Rectal smooth muscle tissue (tissue), 1 donor: ENCODE results near the gene TRIM40.

Experiments
- H3K27ac ChIP-seq: one replicate; pipeline ENCODE4 v1.7.0; 2013; ENCODE audit warnings: low read depth, low read length, inconsistent platforms
- H3K27me3 ChIP-seq: one replicate; pipeline ENCODE4 v1.7.0; 2013; ENCODE audit warnings: low read length; ENCODE audit not compliant: control insufficient read depth, insufficient read depth
- H3K36me3 ChIP-seq: one replicate; pipeline ENCODE4 v1.7.0; 2013; ENCODE audit warnings: low read length; ENCODE audit not compliant: control insufficient read depth, insufficient read depth
- H3K4me1 ChIP-seq: one replicate; pipeline ENCODE4 v1.7.0; 2013; ENCODE audit warnings: low read length; ENCODE audit not compliant: control insufficient read depth, insufficient read depth
- H3K4me3 ChIP-seq: one replicate; pipeline ENCODE4 v1.7.0; 2013; ENCODE audit warnings: low read length
- H3K9ac ChIP-seq: one replicate; pipeline ENCODE4 v1.7.0; 2013; ENCODE audit warnings: low read length

Gene TRIM40

GRCh38 chr6:30144811-30145210 is 8.9 kb downstream of the TRIM40 start:
- H3K27me3 ChIP-seq = no peaks in the 10 kb centered on the region
- no peak overlapping the region for H3K27ac ChIP-seq
- no peak overlapping the region for H3K4me3 ChIP-seq
- H3K36me3 ChIP-seq = no peaks in the 10 kb centered on the region
- H3K4me1 ChIP-seq = no peaks in the 10 kb centered on the region
- no peak overlapping the region for H3K9ac ChIP-seq

GRCh38 chr6:30145818-30146217 is 9.9 kb downstream of the TRIM40 start:
- no peak overlapping the region for H3K9ac ChIP-seq
- H3K27me3 ChIP-seq = no peaks in the 10 kb centered on the region
- H3K4me1 ChIP-seq = no peaks in the 10 kb centered on the region

DNA sequence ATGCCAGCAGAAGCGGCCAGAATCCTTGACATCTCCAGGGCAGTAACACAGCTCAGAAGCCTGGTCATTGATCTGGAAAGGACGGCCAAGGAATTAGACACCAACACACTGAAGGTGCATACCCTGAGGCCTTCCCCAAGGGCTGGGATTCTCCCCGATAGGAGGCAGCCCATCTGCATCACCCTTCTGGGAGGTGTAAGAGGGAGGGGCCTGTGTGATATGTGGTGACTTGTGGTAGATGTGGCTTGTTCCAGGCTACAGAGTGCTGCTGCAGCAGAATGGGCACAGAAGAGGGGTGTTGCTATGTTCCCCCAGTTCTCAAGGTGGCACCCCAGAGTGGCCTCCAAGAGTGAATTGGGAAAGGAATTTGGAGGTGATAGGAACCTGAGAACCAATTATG is 11.2 kb downstream of the TRIM40 start:
- Histone ChIP-seq H3K36me3 (no peaks in the 10 kb centered on the region), H3K27ac (no peak overlapping the region), H3K4me3 (no peak overlapping the region), H3K9ac (no peak overlapping the region), H3K4me1 (no peaks in the 10 kb centered on the region), H3K27me3 (no peaks in the 10 kb centered on the region)

More at GRCh38 chr6:30145818-30146217, 9.9 kb downstream of the TRIM40 start:
- Histone ChIP-seq H3K4me3 (no peak overlapping the region), H3K36me3 (no peaks in the 10 kb centered on the region), H3K27ac (no peak overlapping the region)

DNA sequence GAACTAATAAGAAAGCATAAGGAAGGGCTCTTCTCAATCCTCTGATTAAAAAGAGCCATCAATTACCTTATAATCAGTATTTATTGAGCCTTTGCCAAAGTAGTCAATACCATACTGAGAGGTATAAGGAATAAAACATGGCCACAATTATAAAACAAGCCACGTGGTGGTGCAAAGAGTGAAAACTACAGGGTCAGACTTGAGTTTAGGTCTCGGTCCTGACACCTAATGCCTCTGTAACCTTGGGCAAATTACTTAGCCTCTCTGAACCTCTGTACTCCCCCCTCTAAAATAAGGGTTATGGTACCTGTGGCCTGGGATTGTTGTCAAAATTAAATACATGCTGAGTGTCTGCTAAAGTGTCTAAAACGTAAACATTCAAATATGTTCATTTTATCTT is 13.3 kb downstream of the TRIM40 start:
- H3K9ac ChIP-seq = no peak overlapping the region
- H3K27me3 ChIP-seq = no peaks in the 10 kb centered on the region
- H3K4me3 ChIP-seq = no peak overlapping the region
- no peak overlapping the region for H3K27ac ChIP-seq
- H3K4me1 ChIP-seq = no peaks in the 10 kb centered on the region
- no peaks in the 10 kb centered on the region for H3K36me3 ChIP-seq

GRCh38 chr6:30149858-30150550 is 14.1 kb downstream of the TRIM40 start:
- no peaks in the 10 kb centered on the region for H3K36me3 ChIP-seq
- H3K27me3 ChIP-seq = no peaks in the 10 kb centered on the region
- H3K4me3 ChIP-seq = no peak overlapping the region

GRCh38 chr6:30150671-30151395 is 14.9 kb downstream of the TRIM40 start:
- Histone ChIP-seq H3K27me3 (no peaks in the 10 kb centered on the region), H3K9ac (no peak overlapping the region), H3K4me1 (no peaks in the 10 kb centered on the region), H3K27ac (no peak overlapping the region), H3K4me3 (no peak overlapping the region), H3K36me3 (no peaks in the 10 kb centered on the region)

More at GRCh38 chr6:30149858-30150550, 14.1 kb downstream of the TRIM40 start:
- Histone ChIP-seq H3K9ac (no peak overlapping the region), H3K27ac (no peak overlapping the region), H3K4me1 (no peaks in the 10 kb centered on the region)

DNA sequence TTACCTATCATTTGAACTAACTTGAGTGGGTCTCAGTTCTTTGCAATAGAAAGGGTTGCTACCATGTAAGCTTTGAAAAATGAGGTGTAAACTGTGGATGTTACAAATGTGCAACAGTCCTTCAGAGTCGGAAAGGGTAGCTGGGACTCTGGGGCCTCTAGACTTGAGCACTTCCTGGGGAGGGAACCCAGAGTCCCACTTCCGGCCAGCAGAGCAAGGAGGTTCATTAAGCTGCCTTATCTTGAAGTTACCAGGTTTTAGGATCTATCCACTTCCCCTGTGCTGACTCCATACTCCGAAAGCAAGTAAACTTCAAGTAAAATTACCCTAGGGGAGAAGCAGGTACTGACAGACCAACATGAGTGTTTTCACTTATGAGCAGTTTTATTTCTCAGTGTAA is 15.6 kb downstream of the TRIM40 start:
- no peak overlapping the region for H3K9ac ChIP-seq
- H3K36me3 ChIP-seq = no peaks in the 10 kb centered on the region
- H3K27me3 ChIP-seq = no peaks in the 10 kb centered on the region
- H3K4me3 ChIP-seq = no peak overlapping the region
- H3K4me1 ChIP-seq = no peaks in the 10 kb centered on the region
- H3K27ac ChIP-seq = no peak overlapping the region

DNA sequence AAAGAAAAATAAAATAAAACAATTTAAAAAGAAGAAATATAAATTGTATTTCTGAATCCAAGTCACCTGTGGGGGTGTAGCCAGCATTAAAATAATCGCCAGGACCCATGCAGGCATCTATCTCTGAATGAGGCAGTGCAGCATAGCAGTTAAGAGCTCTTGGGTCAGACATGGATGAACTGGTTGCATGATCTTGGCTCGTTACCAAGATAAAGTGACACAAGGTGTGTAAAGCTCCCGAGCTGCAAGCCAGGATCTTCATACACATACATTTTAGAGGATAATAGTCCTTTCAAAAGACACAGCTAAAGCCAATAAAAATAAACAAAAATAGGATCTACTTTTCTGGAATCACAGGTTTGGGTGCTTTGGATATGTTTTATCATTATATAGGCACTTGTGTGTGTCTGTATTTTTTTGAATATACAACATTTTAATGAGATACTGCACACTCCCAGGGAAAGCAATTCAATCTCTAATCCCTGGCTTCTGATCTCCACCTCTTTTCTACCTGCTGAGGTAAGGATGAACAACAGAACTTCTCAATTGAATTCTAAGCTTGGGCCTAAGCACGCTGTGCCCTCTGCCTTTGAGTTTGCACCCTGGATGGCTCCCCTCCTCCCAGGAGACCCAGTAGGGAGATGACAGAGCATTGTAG is 16.2 kb downstream of the TRIM40 start:
- Histone ChIP-seq H3K4me3 (no peak overlapping the region), H3K9ac (no peak overlapping the region), H3K36me3 (no peaks in the 10 kb centered on the region), H3K27me3 (no peaks in the 10 kb centered on the region), H3K27ac (no peak overlapping the region), H3K4me1 (no peaks in the 10 kb centered on the region)

DNA sequence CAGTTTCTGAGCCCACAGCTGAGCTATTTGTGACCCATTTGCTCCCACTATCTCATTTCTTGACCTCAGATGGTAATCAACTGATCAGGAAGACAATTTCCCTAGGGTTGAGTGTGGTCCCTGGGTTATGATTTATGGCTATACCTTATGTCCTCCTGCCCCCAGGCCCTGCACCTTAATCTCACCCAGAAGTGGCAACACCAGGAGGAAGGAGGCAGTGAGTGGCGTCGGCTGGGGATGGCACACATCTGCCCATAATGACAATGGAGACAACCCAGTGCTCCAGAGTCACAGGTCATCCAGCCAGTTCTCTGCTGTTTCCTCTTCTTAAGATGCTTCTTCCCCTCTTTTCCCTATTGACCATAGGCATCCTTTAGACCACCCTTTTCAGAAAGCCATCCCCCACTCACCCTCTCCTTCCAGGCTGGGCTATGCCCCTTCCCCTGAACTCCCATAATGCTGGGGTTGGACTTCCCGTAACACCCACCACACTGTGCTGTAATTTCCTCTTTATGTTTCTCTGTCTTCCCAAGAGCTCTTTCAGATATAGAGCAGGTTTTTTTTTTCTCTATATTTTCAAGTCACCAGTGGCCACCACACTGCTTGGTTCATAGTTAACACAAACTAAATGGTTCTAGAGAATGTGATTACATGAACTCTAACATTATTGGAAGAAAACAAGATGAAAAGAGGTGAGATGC is 17.1 kb downstream of the TRIM40 start:
- H3K36me3 ChIP-seq = no peaks in the 10 kb centered on the region
- H3K9ac ChIP-seq = no peak overlapping the region
- H3K4me3 ChIP-seq = no peak overlapping the region
- H3K4me1 ChIP-seq = no peaks in the 10 kb centered on the region
- H3K27me3 ChIP-seq = no peaks in the 10 kb centered on the region
- H3K27ac ChIP-seq = no peak overlapping the region

GRCh38 chr6:30154061-30154460 is 18.1 kb downstream of the TRIM40 start:
- H3K4me1 ChIP-seq = no peaks in the 10 kb centered on the region
- no peak overlapping the region for H3K27ac ChIP-seq
- no peaks in the 10 kb centered on the region for H3K36me3 ChIP-seq
- H3K9ac ChIP-seq = no peak overlapping the region
- no peak overlapping the region for H3K4me3 ChIP-seq
- no peaks in the 10 kb centered on the region for H3K27me3 ChIP-seq

- Histone ChIP-seq H3K27ac (no peak overlapping the region), H3K4me3 (no peak overlapping the region), H3K36me3 (no peaks in the 10 kb centered on the region), H3K4me1 (no peaks in the 10 kb centered on the region), H3K9ac (no peak overlapping the region), H3K27me3 (no peaks in the 10 kb centered on the region)
Observed at GRCh38 chr6:30154709-30155519, 19.0 kb downstream of the TRIM40 start.
